Measurements from ENCODE around the gene ATRNL1. TPM values are rescaled to one million over a fixed set of nuclear protein-coding genes. Genes with fewer than 3 reads are reported as not detected.

The ATRNL1 gene
- total and polyA plus RNA-seq, 2 of the 8 experiments (the other 6 are each of a cell fraction or from before 2014, with no cell fraction given), result 5.1 to 17.6 TPM

DNA sequence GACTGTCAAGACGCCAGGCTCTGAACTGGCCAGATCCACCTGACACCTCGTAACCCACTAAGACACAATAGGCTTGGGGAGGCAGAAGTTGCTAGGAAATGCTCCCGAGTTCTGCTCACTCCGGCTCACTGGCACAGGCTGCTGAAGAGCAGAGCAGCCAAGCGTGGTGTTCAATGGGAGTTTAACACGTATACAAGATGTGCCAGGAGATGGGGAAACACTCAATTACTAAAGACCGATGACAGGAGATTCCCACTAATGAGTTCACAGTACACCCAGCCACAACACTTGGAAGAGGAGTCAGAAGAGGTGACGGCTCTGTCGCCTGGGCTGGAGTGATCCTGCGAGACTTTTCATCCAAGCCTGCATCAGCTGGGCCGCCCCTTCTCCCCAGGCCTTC lies 876.4 kb downstream of the ATRNL1 start:
- CTCF ChIA-PET (ENCODE audit: partially characterized antibody), result interaction anchor here (1.1 to 1.7 kb wide), 3 partner anchors 21 to 169 kb away, joined by 3 to 4 read pairs (median 3); no protein-coding TSS in a partner anchor
- TF ChIP-seq POU5F1 (IDR thresholded peaks at IDR 0.05; ENCODE audit: low read depth, low read length), result no peak
- 92% methylated on average over 11 of the region's 11 CpGs; no CpG with 5 or more reads in 1 of the 2 experiments for WGBS, 2 experiments (ENCODE audit: extremely low coverage in 1 of 2, insufficient coverage in 1 of 2, insufficient read length in 1 of 2, insufficient replicate concordance in 2 of 2, low coverage in 1 of 2, low lambda C conversion rate in 2 of 2, missing lambda C conversion rate in 1 of 2)

More for the DNA sequence above, 876.4 kb downstream of the ATRNL1 start:
- no peak overlapping the region for H3K4me3 ChIP-seq (ENCODE audit: extremely low read depth in 1 of 4, insufficient read depth in 2 of 4, low read depth in 3 of 4, low read length in 4 of 4)
- H2BK5ac ChIP-seq (ENCODE audit: low read depth, low read length), result no peak overlapping the region
- no peak overlapping the region for H2BK20ac ChIP-seq (ENCODE audit: low read length)
- no peak overlapping the region for H3K4ac ChIP-seq (replicated peaks; ENCODE audit: insufficient read length, low read depth, low read length)
- H2AFZ ChIP-seq (ENCODE audit: low read length), result no peak overlapping the region
- H4K5ac ChIP-seq (ENCODE audit: insufficient read length, low read depth, low read length), result no peak overlapping the region
- no peaks in the 10 kb centered on the region for H3K27me3 ChIP-seq (replicated peaks in 1 of 4; ENCODE audit: control insufficient read depth in 3 of 4, extremely low read depth in 1 of 4, insufficient read depth in 3 of 4, low read length in 3 of 4)
- no peaks in the 10 kb centered on the region for H3K79me1 ChIP-seq (ENCODE audit: low read depth, low read length)
- no peak overlapping the region for H2BK120ac ChIP-seq (replicated peaks; ENCODE audit: low read depth, low read length)
- no peak overlapping the region for H2AK5ac ChIP-seq (ENCODE audit: low read depth, low read length)
- no peak for DNase-seq (ENCODE audit: low read depth in 1 of 2, low spot score in 2 of 2)
- H3K9ac ChIP-seq (replicated peaks in 1 of 4; ENCODE audit: extremely low read depth in 1 of 4, low read depth in 3 of 4, low read length in 3 of 4), result no peak overlapping the region
- no peaks in the 10 kb centered on the region for H3K36me3 ChIP-seq (ENCODE audit: control insufficient read depth in 2 of 4, insufficient read depth in 4 of 4, low read length in 3 of 4)
- no peaks in the 10 kb centered on the region for H3K23me2 ChIP-seq (ENCODE audit: low read depth, low read length)
- H3K4me1 ChIP-seq (replicated peaks in 1 of 4; ENCODE audit: control insufficient read depth in 3 of 4, insufficient read depth in 4 of 4, low read length in 3 of 4), result no peaks in the 10 kb centered on the region
- H4K20me1 ChIP-seq (replicated peaks in 1 of 2; ENCODE audit: control insufficient read depth in 1 of 2, insufficient read depth in 2 of 2, low read length in 2 of 2), result no peaks in the 10 kb centered on the region
- no peak overlapping the region for H3K27ac ChIP-seq (ENCODE audit: low read depth, low read length)
- POLR2A ChIA-PET (ENCODE audit: partially characterized antibody), result no interaction called here
- no peak overlapping the region for H3K14ac ChIP-seq (ENCODE audit: insufficient read length)
- no peak overlapping the region for H4K91ac ChIP-seq (replicated peaks; ENCODE audit: insufficient read length, low read length)
- no peak overlapping the region for H3K56ac ChIP-seq (replicated peaks; ENCODE audit: insufficient read length, low read depth, low read length)
- no peak for FAIRE-seq
- no peak overlapping the region for H3K23ac ChIP-seq (ENCODE audit: insufficient read length)
- no peaks in the 10 kb centered on the region for H3K79me2 ChIP-seq (ENCODE audit: control insufficient read depth in 1 of 2, insufficient read depth in 2 of 2, low read length in 2 of 2)
- H2BK12ac ChIP-seq (ENCODE audit: low read depth, low read length), result no peak overlapping the region
- no peak overlapping the region; the same call in 1 of the 2 replicates for H4K8ac ChIP-seq (ENCODE audit: extremely low read depth, insufficient read depth, low read length)
- H3K4me2 ChIP-seq (ENCODE audit: insufficient read depth in 1 of 2, low read depth in 2 of 2, low read length in 2 of 2), result no peak overlapping the region
- no peak overlapping the region; the same call in 1 of the 2 replicates for H3K18ac ChIP-seq (ENCODE audit: extremely low read depth, low read length)
- peaks cover under 1 to 3% of the 10 kb centered on the region in 2 experiments; a peak in 2 of 4 replicates for H3K9me3 ChIP-seq (ENCODE audit: insufficient read depth in 2 of 2, low read depth in 1 of 2, low read length in 1 of 2)
- H2BK15ac ChIP-seq (ENCODE audit: low read length), result no peak overlapping the region

Measured in H1 (cell line).